GM19455 (cell line): ENCODE measurements around the gene TBPL1.

Experiments used
- ATAC-seq: cut with Tn5 transposase; IDR thresholded peaks from one replicate; pipeline ENCODE4 v1.9.1; 2021; ENCODE audit not compliant: unreplicated experiment

Gene TBPL1

GRCh38 chr6:134039116-134039515, 86.1 kb downstream of the TBPL1 start:
- no peak for ATAC-seq
